B cell (primary cell): ENCODE results near the gene CNST.
"Not testable (repeated sequence)": the region's sequence is repeated elsewhere in the genome, so short reads cannot be mapped to it uniquely, and the experiment has no call there.

ENCODE experiments used
- CTCF ChIP-seq: fragments of 200-600 bp; IDR thresholded peaks from one replicate; pipeline ENCODE4 v1.8.0; 2022; ENCODE audit warnings: antibody characterized with exemption, mild to moderate bottlenecking
- EZH2 ChIP-seq: IDR thresholded peaks from 2 replicates; pipeline ENCODE4 v1.6.1; 2012; ENCODE audit warnings: borderline replicate concordance, low read depth, mild to moderate bottlenecking, moderate library complexity, low read length; ENCODE audit not compliant: insufficient read depth, poor library complexity, severe bottlenecking

DNA sequence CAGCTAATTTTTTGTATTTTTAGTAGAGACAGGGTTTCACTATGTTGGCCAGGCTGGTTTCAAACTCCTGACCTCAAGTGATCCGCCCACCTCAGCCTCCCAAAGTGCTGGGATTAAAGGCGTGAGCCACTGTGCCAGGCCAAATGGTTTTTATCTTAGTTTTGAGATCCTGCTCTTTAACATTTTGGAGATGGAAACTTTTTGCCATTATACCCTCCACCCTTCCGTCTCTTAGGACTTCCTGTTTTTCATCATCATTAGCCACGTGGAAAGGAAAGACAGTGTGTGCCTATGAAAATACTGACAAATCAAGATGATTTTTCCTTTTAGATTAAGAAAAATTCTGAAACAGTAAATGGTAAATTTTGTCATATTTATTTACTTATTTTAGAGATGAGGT, 5.1 kb downstream of the CNST start:
- TF ChIP-seq CTCF, EZH2: not testable (repeated sequence)
